NCI-H1048 (cell line): ENCODE data around the gene RCAN1.

Experiments
- DNase-seq: peaks from one replicate; lab custom pipeline; 2025; lab: John Stamatoyannopoulos, UW

Gene RCAN1

GRCh38 chr21:34614628-34615486 lies at the start of gene RCAN1:
TSS of gene RCAN1 (minus strand) at chr21:34615113. CDS start at chr21:34615011, 102 bp downstream.
- DNase-seq = peak; percentile 89

DNA sequence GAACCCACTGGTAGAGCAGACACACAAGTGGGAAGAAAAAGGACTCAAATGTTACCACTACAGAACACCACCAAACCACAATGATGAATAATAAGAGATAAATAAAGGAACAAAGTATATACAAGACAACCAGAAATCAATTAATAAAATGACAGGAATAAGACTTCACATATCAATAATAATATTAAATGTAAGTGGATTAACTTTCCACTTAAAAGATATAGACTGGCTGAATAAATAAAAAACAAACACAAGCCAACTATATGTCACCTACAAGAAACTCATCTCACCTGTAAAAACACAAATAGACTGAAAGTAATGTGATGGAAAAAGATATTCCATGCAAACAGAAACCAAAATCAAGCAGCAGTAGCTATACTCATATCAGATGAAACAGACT lies 46.9 kb upstream of the RCAN1 start:
- no peak for DNase-seq

- DNase-seq = no peak
Measured at GRCh38 chr21:34653522-34653921, 38.6 kb upstream of the RCAN1 start.

- DNase-seq = no peak
Measured at GRCh38 chr21:34651642-34652041, 36.7 kb upstream of the RCAN1 start.

DNA sequence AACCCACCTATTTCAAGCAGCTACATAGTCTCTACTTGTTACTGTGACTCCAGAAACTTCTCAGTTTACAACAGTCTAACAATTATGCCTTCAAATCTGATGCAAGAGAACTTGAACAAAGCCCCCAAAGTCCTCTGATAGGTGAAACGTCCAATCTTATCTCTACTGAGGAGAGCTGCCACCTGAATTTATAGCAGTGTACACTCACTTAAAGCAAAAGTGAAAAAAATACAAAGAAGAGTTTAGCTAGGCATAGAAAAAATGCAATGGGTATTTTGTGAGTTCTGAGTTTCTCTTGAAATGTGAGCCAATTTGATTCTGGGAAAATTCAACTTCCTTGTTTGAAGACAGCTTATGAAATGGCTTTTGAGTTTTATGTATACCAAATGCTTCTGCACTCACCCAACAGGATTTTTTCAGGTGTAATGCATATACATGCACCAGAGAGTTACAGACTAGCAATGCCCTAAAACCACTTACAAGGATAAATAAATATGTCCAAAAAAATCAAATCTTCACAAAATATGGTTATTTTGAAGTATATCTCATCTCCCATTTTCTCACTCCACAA lies 36.0 kb upstream of the RCAN1 start:
- no peak for DNase-seq

DNA sequence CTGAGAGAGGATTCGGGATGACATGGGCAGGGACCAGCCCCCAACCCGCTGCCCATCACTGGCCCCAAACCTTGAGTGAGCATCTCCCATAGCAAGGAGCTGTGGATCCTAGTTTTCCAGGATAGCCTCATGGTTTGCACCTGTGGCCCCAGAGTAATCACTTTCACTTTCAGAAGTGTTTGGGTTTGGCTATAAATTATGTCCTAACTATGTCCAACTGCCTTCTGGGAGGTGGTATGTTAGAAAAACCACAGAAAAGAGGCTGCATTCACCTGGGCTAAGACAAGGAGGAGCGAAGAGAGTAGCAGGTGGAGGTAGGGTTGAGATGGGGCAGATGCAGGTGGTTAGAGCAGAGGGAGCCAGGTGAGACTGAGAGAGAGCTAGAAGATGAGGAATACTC lies 34.5 kb upstream of the RCAN1 start:
- no peak for DNase-seq

DNA sequence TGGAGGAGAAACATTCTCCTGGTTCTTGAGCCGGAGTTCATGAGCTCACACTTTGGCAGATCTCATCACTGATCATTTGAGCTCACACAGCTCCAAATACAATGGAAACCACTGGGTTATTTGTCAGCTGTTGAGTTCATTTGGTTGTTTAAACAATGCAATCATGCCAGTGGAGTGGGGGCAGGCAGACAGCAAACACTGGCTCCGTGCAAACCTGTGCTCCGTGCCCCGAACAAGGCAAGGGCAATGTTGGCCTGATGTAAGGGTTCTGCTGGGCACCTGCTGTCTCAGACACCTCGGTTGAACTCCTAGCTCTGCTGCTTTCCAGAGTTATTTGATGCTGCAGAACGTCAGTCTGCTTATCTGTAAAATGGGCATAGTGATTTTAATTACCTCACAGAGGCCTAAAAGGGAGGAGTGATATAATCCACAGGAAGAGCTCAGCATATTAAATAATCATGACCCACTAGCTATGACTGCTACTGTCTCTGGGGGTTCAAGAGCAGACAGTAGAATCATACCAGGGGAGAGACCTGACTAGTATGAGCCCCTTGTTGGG lies 33.9 kb upstream of the RCAN1 start:
- DNase-seq = no peak

DNA sequence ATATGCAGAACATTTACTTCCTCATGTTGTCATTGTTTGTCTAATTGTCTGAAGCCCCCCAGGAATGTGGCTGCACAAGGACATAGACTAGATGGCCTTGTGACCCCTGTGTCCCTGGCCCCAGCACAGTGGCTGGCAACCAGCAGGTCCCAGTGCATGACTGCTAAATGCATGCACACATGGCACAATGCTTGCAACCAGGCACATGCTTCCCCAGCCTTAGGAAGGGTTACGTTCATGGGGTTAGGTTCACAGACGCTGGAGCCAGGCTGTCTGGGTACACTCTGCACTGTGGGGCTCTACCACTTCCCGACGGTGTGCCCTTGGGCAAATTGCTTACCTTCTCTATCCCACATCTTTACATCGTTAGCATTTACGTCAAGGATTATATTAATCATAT lies 32.6 kb upstream of the RCAN1 start:
- no peak for DNase-seq

GRCh38 chr21:34644825-34645224 lies 29.9 kb upstream of the RCAN1 start:
- no peak for DNase-seq

GRCh38 chr21:34642211-34643075 lies 27.5 kb upstream of the RCAN1 start:
- no peak for DNase-seq

DNA sequence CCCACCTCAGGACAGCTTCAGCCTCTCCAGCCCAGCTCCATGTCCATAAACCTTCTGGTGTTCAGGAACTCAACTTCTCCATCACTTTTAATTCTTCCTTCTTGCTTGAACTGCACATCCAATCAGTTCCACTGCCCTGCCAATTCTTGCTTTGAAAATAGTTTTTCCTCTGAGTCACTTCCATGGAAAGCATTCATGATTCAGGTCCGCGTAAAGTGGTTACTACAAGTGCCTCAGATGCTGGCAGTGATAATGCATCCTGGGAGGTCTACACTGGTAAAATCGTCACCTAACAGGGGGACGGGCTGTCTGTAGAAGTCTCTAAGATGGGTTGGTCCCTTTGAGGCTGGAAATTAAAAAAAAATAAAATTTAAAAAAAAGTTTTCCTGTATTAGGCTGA lies 25.9 kb upstream of the RCAN1 start:
- DNase-seq = no peak

DNA sequence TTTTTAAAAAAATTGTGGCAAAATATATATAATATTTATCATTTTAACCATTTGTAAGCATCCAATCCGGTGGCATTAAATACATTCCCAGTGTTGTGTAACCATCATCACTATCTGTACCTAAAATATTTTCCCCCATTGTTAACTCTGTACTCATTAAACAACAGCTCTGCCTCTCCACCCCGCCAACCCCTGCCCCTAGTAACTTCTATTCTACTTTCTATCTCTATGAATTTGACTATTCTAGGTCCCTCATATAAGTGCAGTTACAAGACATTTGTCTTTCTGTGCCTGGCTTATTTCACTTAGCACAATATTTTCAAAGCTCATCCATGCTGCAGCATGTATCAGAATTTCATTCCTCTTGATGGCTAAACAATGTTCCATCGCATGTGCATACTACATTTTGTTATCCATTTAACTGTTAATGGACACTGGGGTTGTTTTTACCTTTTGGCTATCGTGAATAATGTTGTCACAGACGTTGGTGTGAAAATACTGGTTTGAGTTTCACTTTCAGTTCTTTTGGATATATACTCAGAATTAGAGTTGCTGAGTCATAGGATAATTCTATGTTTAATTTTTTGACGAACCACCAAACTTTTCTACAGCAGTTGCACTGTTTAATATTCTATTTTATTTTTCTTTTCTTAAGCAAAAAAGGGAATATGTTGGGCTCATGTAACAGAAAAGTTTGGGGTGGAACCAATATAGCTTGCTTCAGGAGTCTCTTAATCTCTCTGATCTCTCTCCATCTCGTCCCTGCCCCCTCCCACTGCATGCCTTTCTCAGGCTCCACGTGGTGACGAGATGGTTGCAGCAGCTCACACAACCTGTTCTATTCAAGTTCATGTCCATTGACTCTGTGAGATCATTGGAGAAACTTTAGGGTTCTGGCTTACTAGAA lies 25.2 kb upstream of the RCAN1 start:
- DNase-seq = no peak

DNA sequence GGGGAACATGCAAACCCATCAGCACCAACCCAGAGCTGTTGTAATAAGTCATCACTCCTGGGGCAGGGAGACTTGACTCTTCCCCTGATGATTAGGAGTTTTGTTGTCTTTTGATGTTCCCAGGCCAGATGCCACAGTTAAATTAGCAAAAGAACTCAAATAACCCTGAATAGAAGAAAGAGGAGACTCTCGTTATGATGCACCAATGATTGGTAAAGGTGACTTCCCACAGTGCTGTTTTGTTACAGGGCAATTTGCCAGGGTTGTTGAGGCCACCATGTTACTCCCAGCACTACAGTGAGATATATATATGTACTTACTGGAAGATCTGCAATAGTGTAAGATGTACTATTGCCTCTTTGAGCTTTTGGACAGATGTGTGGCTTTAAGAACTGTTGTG lies 24.3 kb upstream of the RCAN1 start:
- no peak for DNase-seq

GRCh38 chr21:34636961-34637360 lies 22.0 kb upstream of the RCAN1 start:
- DNase-seq = no peak

DNA sequence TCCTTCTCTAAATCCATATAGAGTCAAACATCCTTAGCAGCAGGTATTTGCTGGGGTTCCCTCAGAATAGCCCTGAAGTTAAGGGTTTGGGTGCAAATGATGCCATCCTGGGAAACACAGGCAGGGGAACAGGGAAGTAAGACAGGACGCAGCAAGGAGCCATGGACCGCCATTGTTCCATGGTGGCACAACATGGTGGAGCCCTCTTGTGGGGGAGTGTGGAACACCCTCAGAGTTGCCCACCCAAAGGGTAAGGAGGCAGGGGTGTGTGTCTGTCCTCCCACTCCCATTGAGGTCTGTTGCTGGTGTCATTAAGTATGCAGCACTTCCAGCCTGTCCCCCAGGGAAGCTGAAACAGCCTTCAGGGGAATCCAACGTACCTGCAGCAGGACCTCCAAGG lies 20.4 kb upstream of the RCAN1 start:
- no peak for DNase-seq

- DNase-seq = no peak
Measured at GRCh38 chr21:34632498-34632897, 17.6 kb upstream of the RCAN1 start.

- no peak for DNase-seq
Measured at GRCh38 chr21:34630536-34631143, 15.7 kb upstream of the RCAN1 start.

DNA sequence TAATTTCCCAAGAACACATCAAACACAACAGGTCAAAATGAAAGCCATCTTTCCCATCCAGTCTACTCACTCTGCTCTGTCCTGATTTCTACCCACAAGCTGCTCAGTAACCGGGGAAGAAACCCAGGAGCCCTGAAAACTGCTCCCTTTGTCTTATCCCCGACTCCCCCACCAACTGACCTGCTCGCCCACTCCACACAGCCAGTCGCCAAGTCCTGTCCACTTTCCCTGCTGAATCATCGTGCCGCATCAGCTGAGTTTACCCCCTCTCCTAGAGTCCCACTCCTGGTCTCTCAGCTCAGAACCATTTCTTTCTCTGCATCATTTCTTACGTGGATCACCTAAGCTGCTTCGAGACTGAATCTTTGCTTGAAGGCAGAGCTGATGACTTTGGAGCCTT lies 11.2 kb upstream of the RCAN1 start:
- DNase-seq = no peak

DNA sequence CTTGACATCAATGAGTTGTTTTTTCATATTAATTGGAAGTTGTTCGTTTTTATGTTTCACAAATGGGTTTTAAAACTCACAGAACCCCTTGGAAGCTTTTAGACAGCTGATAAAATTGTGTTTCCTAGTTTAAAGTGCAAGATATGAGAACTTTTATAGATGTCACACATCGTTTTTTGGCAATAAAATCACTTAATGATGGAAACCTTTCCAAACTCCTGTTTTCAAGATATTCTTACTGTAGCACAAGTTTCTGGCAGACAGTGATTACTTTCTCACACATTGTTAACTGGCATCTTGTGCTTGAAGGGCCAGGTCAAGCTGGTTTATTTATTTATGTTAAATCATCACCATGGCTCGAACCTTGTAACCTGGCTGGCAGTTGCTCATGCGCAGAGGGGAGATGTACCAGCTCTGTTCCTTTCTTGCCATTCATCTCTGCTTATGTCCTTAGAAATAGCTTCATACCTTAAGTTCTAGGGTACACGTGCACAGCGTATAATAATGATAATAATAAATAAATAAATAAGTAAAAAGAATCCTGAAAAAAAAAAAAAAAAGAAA lies 10.2 kb upstream of the RCAN1 start:
- DNase-seq = no peak

- DNase-seq = no peak
Measured at GRCh38 chr21:34623516-34623915, 8.6 kb upstream of the RCAN1 start.
